GM06990 (cell line): ENCODE data around the gene KRT6B.
"Not testable (repeated sequence)": the region's sequence is repeated elsewhere in the genome, so short reads cannot be mapped to it uniquely, and the experiment has no call there.

ENCODE experiments used
- DNase-seq: peaks from one replicate; pipeline ENCODE4 v3.0.0-alpha.2; 2011; ENCODE audit not compliant: insufficient read length; ENCODE audit errors: extremely low read depth
- H3K27me3 ChIP-seq: replicated peaks from 2 replicates; pipeline ENCODE4 v1.6.0; 2011; ENCODE audit warnings: low read length; ENCODE audit not compliant: control insufficient read depth, insufficient read depth
- H3K36me3 ChIP-seq: 2 replicates; pipeline ENCODE4 v1.5.1; 2011; ENCODE audit warnings: low read length; ENCODE audit not compliant: control insufficient read depth, insufficient read depth
- H3K4me3 ChIP-seq: replicated peaks from 2 replicates; pipeline ENCODE4 v1.5.1; 2011; ENCODE audit warnings: low read depth, mild to moderate bottlenecking, control low read depth, low read length
- TF ChIP-seq, protein P1 (sequence below): IDR thresholded peaks from 2 replicates; pipeline ENCODE4 v1.5.1; 2011; ENCODE audit warnings: low read length, control low read depth, mild to moderate bottlenecking, inconsistent platforms; ENCODE audit not compliant: insufficient read depth, poor library complexity, severe bottlenecking

The KRT6B gene

DNA sequence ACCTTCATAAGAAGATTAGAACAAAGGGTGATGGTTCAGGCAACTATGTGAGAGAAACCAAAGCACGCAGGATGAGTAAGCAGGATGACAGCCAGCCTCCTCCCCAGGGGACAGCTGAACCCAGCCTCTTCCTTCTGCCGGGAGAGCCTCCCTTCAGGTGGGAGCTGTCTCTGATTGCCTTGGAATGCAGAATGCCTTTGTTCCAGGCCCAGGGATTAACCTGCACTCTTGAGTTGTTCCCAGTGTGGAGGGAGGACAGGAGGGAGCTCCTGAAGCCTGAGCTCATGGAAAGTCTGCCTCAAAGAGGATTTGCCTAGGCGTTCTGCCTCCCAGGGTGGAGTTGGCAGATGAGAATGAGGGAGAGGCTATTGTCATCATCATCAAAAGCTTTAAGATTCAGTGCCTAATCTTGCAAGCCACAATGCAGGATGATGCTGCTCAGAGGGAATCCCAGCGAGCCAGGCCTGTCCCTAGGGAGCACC lies 44.7 kb upstream of the KRT6B start:
- DNase-seq = no peak
- no peaks in the 10 kb centered on the region for H3K36me3 ChIP-seq
- peaks cover 2% of the 10 kb centered on the region for H3K27me3 ChIP-seq

DNA sequence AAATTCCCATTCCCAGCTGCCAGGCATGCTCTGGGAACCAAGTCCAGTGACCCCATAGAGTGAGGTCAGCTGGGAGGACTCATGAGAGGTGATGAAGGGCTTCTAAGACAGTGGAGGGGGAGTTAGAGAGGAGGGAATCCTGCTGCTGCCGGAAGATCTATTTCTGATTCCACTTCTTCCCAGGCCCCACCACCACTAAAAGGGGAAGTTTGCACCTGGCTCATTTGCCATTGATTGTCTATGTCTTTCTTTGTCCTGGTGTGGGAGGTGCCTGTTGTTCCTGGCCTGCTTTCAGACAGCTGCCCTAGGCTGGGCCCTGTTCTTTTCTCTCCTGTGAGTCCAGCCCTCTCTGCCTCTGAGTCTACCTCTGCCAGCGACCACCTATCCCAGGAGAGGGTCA lies 44.1 kb upstream of the KRT6B start:
- Histone ChIP-seq H3K27me3 (peaks cover 2% of the 10 kb centered on the region), H3K4me3 (no peak overlapping the region), H3K36me3 (no peaks in the 10 kb centered on the region)
- TF ChIP-seq, protein P1, sequence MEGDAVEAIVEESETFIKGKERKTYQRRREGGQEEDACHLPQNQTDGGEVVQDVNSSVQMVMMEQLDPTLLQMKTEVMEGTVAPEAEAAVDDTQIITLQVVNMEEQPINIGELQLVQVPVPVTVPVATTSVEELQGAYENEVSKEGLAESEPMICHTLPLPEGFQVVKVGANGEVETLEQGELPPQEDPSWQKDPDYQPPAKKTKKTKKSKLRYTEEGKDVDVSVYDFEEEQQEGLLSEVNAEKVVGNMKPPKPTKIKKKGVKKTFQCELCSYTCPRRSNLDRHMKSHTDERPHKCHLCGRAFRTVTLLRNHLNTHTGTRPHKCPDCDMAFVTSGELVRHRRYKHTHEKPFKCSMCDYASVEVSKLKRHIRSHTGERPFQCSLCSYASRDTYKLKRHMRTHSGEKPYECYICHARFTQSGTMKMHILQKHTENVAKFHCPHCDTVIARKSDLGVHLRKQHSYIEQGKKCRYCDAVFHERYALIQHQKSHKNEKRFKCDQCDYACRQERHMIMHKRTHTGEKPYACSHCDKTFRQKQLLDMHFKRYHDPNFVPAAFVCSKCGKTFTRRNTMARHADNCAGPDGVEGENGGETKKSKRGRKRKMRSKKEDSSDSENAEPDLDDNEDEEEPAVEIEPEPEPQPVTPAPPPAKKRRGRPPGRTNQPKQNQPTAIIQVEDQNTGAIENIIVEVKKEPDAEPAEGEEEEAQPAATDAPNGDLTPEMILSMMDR = no peak
- DNase-seq = no peak

More for the DNA sequence above, 44.7 kb upstream of the KRT6B start:
- TF ChIP-seq, protein P1 = no peak
- no peak overlapping the region for H3K4me3 ChIP-seq

DNA sequence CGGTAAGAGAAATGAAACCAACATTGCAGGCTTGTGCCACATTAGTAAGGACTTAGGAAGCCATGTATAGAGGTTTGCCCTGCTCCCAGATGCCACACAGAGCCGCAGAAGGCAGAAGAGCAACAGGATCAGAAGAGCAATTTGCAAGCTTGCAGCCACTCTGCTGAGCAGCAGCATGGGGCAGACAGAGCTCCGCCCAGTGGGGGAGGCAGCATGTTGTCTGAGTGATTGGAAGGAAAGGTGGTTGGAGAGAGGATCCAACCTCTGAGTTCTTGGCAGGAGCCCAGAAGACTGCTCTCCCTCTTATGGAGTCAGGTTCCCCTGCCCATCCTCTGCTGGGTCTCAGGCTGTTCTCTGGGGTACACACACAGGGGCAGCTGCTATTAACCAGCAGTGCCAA lies 43.4 kb upstream of the KRT6B start:
- peaks cover 2% of the 10 kb centered on the region for H3K27me3 ChIP-seq
- TF ChIP-seq, protein P1 = no peak
- H3K4me3 ChIP-seq = no peak overlapping the region
- no peaks in the 10 kb centered on the region for H3K36me3 ChIP-seq
- DNase-seq = no peak

DNA sequence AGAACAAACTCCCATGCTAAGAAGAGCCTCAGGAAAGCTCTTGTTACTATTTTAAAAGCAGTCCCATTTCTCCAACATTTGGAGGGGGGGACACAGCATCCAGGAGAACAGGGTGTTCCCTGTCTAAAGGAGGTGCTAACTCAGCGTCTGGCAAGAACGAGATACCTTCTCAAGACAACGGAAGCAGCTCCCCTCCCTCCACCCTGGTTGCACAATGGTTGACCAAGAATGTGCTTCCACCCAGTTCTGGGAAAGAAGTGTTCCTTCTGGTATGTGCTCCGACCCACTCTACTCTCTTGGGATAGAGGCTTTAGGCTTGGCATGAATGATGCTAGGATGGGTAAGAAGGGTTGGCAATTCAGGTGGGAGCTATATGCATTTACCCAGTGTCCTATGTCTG lies 42.6 kb upstream of the KRT6B start:
- TF ChIP-seq, protein P1 = no peak
- Histone ChIP-seq H3K36me3 (no peaks in the 10 kb centered on the region), H3K4me3 (no peak overlapping the region), H3K27me3 (peaks cover 2% of the 10 kb centered on the region)
- DNase-seq = no peak

DNA sequence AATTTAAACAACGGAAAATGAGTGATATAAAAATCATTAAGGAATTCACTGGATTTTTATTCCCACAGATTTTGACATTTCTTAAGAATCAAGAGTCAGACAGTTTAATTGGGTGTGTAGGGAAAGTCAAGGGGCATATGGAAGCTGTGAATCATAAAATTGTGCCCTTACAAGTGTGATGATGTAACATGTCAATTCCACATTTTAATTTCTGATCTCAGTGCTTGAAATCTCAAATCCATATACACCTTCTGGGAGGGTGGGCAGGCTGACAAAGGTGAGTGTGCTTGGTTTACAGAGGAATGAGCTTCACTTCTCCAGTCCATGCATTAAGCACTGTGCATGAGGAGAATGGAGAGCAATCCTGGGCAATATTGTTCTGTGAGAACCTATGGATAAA lies 42.2 kb upstream of the KRT6B start:
- Histone ChIP-seq H3K4me3 (no peak overlapping the region), H3K27me3 (peaks cover 2% of the 10 kb centered on the region), H3K36me3 (no peaks in the 10 kb centered on the region)
- no peak for DNase-seq
- TF ChIP-seq, protein P1 = no peak

DNA sequence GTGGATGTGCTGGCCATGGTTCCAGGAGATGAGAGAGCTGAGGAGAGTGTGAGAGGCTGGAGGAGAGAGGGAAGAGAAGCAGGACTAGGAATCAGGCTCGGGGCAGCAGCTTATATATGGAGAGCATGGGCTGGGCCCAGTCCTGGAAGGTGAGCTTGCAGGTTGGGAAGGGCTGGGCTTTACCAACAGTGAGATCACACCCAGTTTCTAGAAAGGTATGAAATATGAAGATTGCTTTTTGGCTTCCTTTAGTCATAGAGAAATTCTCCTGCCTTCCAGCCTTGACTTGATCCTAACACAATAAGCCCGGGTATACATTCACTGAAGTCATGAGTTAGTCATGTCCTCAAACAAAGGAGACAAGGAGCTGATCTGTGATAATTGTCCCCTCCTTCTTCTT lies 41.2 kb upstream of the KRT6B start, which contains the start of gene KRT6A:
Gene KRT6A (minus strand): TSS at position 86 of the 400 bp plus-strand sequence. CDS start 69 bp downstream, at position 17.
- DNase-seq = no peak
- Histone ChIP-seq H3K4me3 (no peak within 1 kb of the TSS), H3K36me3 (no peaks in the 10 kb centered on the region), H3K27me3 (peaks cover under 1% of the 10 kb centered on the region)
- TF ChIP-seq, protein P1 = no peak

DNA sequence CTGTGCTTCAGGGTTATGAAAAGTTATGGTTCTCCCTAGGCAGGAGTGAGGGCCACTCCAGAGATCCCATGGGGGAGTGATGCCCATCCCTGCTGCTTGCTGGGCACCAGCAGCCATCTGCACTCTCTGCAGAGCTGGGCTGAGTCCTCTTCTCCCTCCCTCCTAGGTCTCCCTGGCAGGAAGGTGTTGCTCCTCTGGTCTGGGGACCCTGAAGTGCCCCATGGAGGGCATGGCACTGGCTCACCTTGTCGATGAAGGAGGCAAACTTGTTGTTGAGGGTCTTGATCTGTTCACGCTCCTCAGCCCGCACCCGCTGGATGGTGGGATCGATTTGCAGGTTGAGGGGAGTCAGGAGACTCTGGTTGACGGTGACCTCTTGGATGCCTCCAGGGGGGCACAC lies 40.5 kb upstream of the KRT6B start:
- H3K27me3 ChIP-seq, H3K36me3 ChIP-seq, H3K4me3 ChIP-seq: not testable (repeated sequence)

DNA sequence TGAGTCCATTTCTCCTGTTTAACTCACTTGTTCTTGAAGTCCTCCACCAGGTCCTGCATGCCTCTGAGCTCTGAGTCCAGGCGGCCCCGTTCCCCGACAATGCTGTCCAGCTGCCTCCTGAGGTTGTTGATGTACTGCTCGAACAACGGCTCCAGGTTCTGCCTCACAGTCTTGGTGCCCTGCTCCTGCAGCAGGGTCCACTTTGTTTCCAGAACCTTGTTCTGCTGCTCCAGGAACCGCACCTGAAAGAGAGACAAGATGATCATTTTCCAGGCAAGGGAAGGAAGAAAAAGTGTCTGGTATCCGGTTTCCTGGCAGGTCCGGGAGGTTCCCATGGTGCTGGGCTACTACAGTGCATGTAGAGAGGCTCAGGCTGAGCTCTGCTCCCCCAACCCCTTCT lies 39.5 kb upstream of the KRT6B start:
- not testable (repeated sequence) for H3K36me3 ChIP-seq, H3K4me3 ChIP-seq, H3K27me3 ChIP-seq, DNase-seq

More for the DNA sequence above, 40.5 kb upstream of the KRT6B start:
- not testable (repeated sequence) for DNase-seq
